HepG2 (cell line): Measurements from ENCODE around the gene PLXNA3. TPM values are rescaled to one million over a fixed set of nuclear protein-coding genes. Genes with fewer than 3 reads are reported as not detected.

Experiments
- KLF15 ChIP-seq: sonication (generic); formaldehyde crosslinking; IDR thresholded peaks from 2 replicates; pipeline ENCODE4 v1.8.1; 2023; ENCODE audit warnings: borderline replicate concordance, mild to moderate bottlenecking, inconsistent platforms, missing genetic modification reagents, mixed read lengths
- NONO ChIP-seq, 2 experiments: fragments of 450-650 bp in 1 of 2; sonication (generic) in 1 of 2; formaldehyde crosslinking in 1 of 2; IDR thresholded peaks in 1 of 2; conservative IDR thresholded peaks in 1 of 2; 2 replicates each; pipeline versions ENCODE4 v1.6.1 to v1.8.0; 2017 to 2022; ENCODE audit warnings: mild to moderate bottlenecking in 1 of 2, missing genetic modification reagents in 1 of 2, moderate library complexity in 1 of 2
- SAP130 ChIP-seq: IDR thresholded peaks from 2 replicates; pipeline ENCODE4 v1.6.1; 2016; ENCODE audit warnings: low read depth
- SP140L ChIP-seq: sonication (generic); formaldehyde crosslinking; IDR thresholded peaks from 2 replicates; pipeline ENCODE4 v1.4.0; 2020; ENCODE audit warnings: missing genetic modification reagents, borderline replicate concordance
- TCF7 ChIP-seq: sonication (generic); IDR thresholded peaks from 2 replicates; pipeline ENCODE4 v1.6.1; 2016; ENCODE audit warnings: antibody characterized with exemption, low read depth
- THAP8 ChIP-seq: sonication (generic); formaldehyde crosslinking; IDR thresholded peaks from 2 replicates; pipeline ENCODE4 v1.5.1; 2020; ENCODE audit warnings: missing genetic modification reagents, mild to moderate bottlenecking, borderline replicate concordance
- ZFP36L2 ChIP-seq: sonication (generic); formaldehyde crosslinking; IDR thresholded peaks from 2 replicates; pipeline ENCODE4 v1.4.0; 2020; ENCODE audit warnings: missing genetic modification reagents
- ZNF251 ChIP-seq: sonication (generic); formaldehyde crosslinking; IDR thresholded peaks from 2 replicates; pipeline ENCODE4 v1.9.0; 2021; ENCODE audit warnings: mild to moderate bottlenecking, missing genetic modification reagents
- ZNF776 ChIP-seq: sonication (generic); formaldehyde crosslinking; IDR thresholded peaks from 2 replicates; pipeline ENCODE4 v1.4.0; 2020; ENCODE audit warnings: mild to moderate bottlenecking, missing genetic modification reagents
- polyA plus RNA-seq, 8 experiments: library from polyadenylated mRNA; depleted of rRNA in 3 of 8; stranded (reverse) in 7 of 8; unstranded in 1 of 8; fragments of >200 nt; fragmentation: Illumina TruSeq in 4 of 8; extraction: Trizol in 4 of 8; gene quantifications; 2 replicates each; pipeline versions ENCODE4 v1.2.1 to v1.2.3, GENCODE V29; 2011 to 2016; ENCODE audit warnings: low read depth in 4 of 8, missing spikeins in 1 of 8, mixed read lengths in 1 of 8; ENCODE audit not compliant: insufficient read depth in 1 of 8
- total RNA-seq, 5 experiments: library from RNA; depleted of rRNA; stranded (reverse); fragments of >200 nt; fragmentation: Illumina TruSeq; extraction: Trizol; gene quantifications; 2 replicates each; pipeline ENCODE4 v1.2.3, GENCODE V29; 2016; ENCODE audit warnings: low read depth in 1 of 5
- TF ChIP-seq, protein P1 (sequence below): sonication (generic); formaldehyde crosslinking; IDR thresholded peaks from 2 replicates; pipeline ENCODE4 v1.5.0; 2020; ENCODE audit warnings: missing genetic modification reagents
- TF ChIP-seq, protein P2 (sequence below): sonication (generic); formaldehyde crosslinking; IDR thresholded peaks from 2 replicates; pipeline ENCODE4 v1.8.0; 2022; ENCODE audit warnings: missing genetic modification reagents, low read depth, mild to moderate bottlenecking, borderline replicate concordance

PLXNA3 gene
- total and polyA plus RNA-seq, 2 of the 13 experiments (the other 11 are each of a cell fraction or from before 2014, with no cell fraction given), result 5.8 to 20.6 TPM

GRCh38 chrX:154478728-154479622 lies 20.9 kb downstream of the PLXNA3 start, which contains the start of gene LAGE3 (continued):
- TF ChIP-seq TCF7 (no peak), ZFP36L2 (CRISPR knock-in tag) (no peak), KLF15 (CRISPR knock-in tag) (no peak), ZNF776 (no peak), NONO (IDR thresholded peaks at IDR 0.05) (no peak), NONO (CRISPR knock-in tag; conservative IDR thresholded peaks at IDR 0.05) (no peak), THAP8 (CRISPR knock-in tag) (no peak), ZNF251 (CRISPR knock-in tag) (no peak), SAP130 (CRISPR knock-in tag) (peak; percentile 65), SP140L (CRISPR knock-in tag) (no peak)
- TF ChIP-seq, protein P1, sequence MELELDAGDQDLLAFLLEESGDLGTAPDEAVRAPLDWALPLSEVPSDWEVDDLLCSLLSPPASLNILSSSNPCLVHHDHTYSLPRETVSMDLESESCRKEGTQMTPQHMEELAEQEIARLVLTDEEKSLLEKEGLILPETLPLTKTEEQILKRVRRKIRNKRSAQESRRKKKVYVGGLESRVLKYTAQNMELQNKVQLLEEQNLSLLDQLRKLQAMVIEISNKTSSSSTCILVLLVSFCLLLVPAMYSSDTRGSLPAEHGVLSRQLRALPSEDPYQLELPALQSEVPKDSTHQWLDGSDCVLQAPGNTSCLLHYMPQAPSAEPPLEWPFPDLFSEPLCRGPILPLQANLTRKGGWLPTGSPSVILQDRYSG (CRISPR knock-in tag), result 0 out of 2 replicates have a peak, but pooled peaks have one; percentile 41
- TF ChIP-seq, protein P2, sequence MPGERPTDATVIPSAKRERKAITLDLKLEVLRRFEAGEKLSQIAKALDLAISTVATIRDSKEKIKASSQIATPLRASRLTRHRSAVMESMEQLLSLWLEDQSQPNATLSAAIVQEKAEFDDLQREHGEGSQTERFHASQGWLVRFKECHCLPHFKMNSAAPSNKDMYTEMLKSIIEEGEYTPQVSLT (CRISPR knock-in tag), result no peak
- TF ChIP-seq, all 625 proteins: peak for 118
